NT2/D1 (cell line): ENCODE results near the gene CCNJL.

Source experiments
- SUZ12 ChIP-seq: IDR thresholded peaks from 2 replicates; pipeline ENCODE4 v1.6.1; 2011; ENCODE audit not compliant: insufficient read length, insufficient read depth; ENCODE audit errors: extremely low read depth
- YY1 ChIP-seq: IDR thresholded peaks from 2 replicates; pipeline ENCODE4 v1.6.1; 2011; ENCODE audit not compliant: insufficient read length, insufficient read depth

DNA sequence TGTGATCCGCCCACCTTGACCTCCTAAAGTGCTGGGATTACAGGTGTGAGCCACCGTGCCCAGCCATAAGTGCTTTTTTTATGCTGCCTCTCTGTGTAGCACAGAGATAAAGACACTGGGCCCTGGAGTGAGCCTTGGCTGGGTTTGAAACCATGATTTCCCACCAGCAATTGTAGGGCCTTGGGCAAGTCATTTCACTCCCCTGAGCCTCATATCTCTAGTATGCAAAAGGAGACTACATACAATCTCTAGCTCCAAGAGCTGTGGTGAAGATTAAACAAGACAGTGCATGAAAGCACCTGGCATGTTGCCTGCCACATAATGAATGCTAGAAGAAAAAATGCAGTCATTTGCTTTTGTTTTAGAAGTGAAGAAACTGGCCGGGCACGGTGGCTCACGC lies 79.1 kb downstream of the CCNJL start:
- TF ChIP-seq SUZ12: no peak
- no peak for TF ChIP-seq YY1
